GM12878 (cell line): ENCODE results near the gene IQCH. TPM values are rescaled to one million over a fixed set of nuclear protein-coding genes. Genes with fewer than 3 reads are reported as not detected.

Experiments
- ATAC-seq: fragments of 200-7000 bp; cut with Tn5 transposase; 3 replicates; pipeline ENCODE4 v1.9.1; 2020; ENCODE audit warnings: mild to moderate bottlenecking, moderate library complexity
- BruUV-seq: library from RNA; stranded (reverse); fragments of 400-500 nt; replicated peaks from 2 replicates; lab custom pipeline; 2021; lab: Mats Ljungman, UMichigan
- CTCF ChIA-PET: fragments of 300-600 bp; sonication (Branson Sonifier 250); formaldehyde crosslinking; extraction: SDS; loops from one replicate; lab custom pipeline; 2021; ENCODE audit warnings: inconsistent platforms; lab: Yijun Ruan, JAX
- POLR2A ChIA-PET: fragments of 350-600 bp; formaldehyde crosslinking; extraction: SDS; loops from one replicate; lab custom pipeline; 2021; ENCODE audit warnings: inconsistent platforms; lab: Charles Lee
- RAD21 ChIA-PET: fragments of 300-600 bp; sonication (Branson Sonifier 250); formaldehyde crosslinking; loops from one replicate; lab custom pipeline; 2023; ENCODE audit warnings: antibody characterized with exemption; ENCODE audit not compliant: unreplicated experiment; lab: Charles Lee
- SMC1A ChIA-PET: fragments of 300-600 bp; sonication (Branson Sonifier 250); formaldehyde crosslinking; loops from one replicate; lab custom pipeline; 2023; ENCODE audit not compliant: unreplicated experiment, uncharacterized antibody; lab: Charles Lee
- DNase-seq: peaks from one replicate; pipeline ENCODE4 v3.0.0-alpha.2; 2011; ENCODE audit warnings: low read depth, low spot score
- FAIRE-seq: peaks from 3 replicates; lab custom pipeline; 2011; peaks lifted over from hg19 to GRCh38; lab: Jason Lieb, UNC
- H2AFZ ChIP-seq: 2 replicates; pipeline ENCODE4 v1.6.0; 2011; ENCODE audit warnings: low read depth, low read length, control low read depth; ENCODE audit not compliant: control insufficient read depth
- H3K27ac ChIP-seq: 2 replicates; pipeline ENCODE4 v1.5.1; 2011; ENCODE audit warnings: control low read depth; ENCODE audit not compliant: control insufficient read depth, insufficient read depth
- H3K27me3 ChIP-seq, 2 experiments: replicated peaks in 1 of 2; 2 replicates each; pipeline versions ENCODE4 v1.6.0 to v1.6.1; 2011; ENCODE audit warnings: low read length in 1 of 2; ENCODE audit not compliant: control insufficient read depth in 2 of 2, insufficient read depth in 2 of 2
- H3K36me3 ChIP-seq, 2 experiments: 2 replicates each; pipeline ENCODE4 v1.5.1; 2011; ENCODE audit warnings: low read length in 1 of 2; ENCODE audit not compliant: control insufficient read depth in 2 of 2, insufficient read depth in 2 of 2
- H3K4me1 ChIP-seq: 2 replicates; pipeline ENCODE4 v1.6.1; 2011; ENCODE audit warnings: mild to moderate bottlenecking, low read length, moderate library complexity, mixed read lengths; ENCODE audit not compliant: control insufficient read depth, insufficient read depth
- H3K4me2 ChIP-seq: 2 replicates; pipeline ENCODE4 v1.6.0; 2011; ENCODE audit warnings: control low read depth; ENCODE audit not compliant: control insufficient read depth, insufficient read depth
- H3K4me3 ChIP-seq: fragments of 200-600 bp; sonication (generic); 2 replicates; pipeline ENCODE4 v1.5.1; 2016
- H3K79me2 ChIP-seq: 2 replicates; pipeline ENCODE4 v1.6.0; 2011; ENCODE audit warnings: low read length; ENCODE audit not compliant: control insufficient read depth, insufficient read depth
- H3K9ac ChIP-seq: 2 replicates; pipeline ENCODE4 v1.8.0; 2011; ENCODE audit warnings: low read length, control low read depth, mixed read lengths; ENCODE audit not compliant: control insufficient read depth, insufficient read depth
- H3K9me3 ChIP-seq: replicated peaks from 3 replicates; pipeline ENCODE4 v1.5.1; 2011; ENCODE audit warnings: mild to moderate bottlenecking, low read length; ENCODE audit not compliant: control insufficient read depth, insufficient read depth
- H4K20me1 ChIP-seq: 2 replicates; pipeline ENCODE4 v1.6.0; 2011; ENCODE audit not compliant: control insufficient read depth, insufficient read depth
- ETV6 ChIP-seq, 2 experiments: fragments of 450-650 bp in 1 of 2; IDR thresholded peaks in 1 of 2; conservative IDR thresholded peaks in 1 of 2; 2 replicates each; pipeline ENCODE4 v1.6.1; 2014; ENCODE audit warnings: antibody characterized with exemption in 1 of 2, borderline replicate concordance in 1 of 2, low read depth in 1 of 2, mild to moderate bottlenecking in 1 of 2, moderate library complexity in 1 of 2
- RBBP5 ChIP-seq: fragments of 200-600 bp; sonication (generic); conservative IDR thresholded peaks from 2 replicates; pipeline ENCODE4 v1.6.1; 2016
- SUZ12 ChIP-seq: fragments of 200-600 bp; sonication (generic); IDR thresholded peaks from one replicate; pipeline ENCODE4 v1.6.1; 2018; ENCODE audit warnings: antibody characterized with exemption, mild to moderate bottlenecking; ENCODE audit not compliant: unreplicated experiment
- WGBS: methylation state at CpG from one replicate; pipeline ENCODE4 v1.1.6; 2016; ENCODE audit warnings: low lambda C conversion rate; ENCODE audit not compliant: insufficient replicate concordance, insufficient coverage; ENCODE audit errors: missing lambda C conversion rate; 5-methylcytosine and 5-hydroxymethylcytosine counted together
- in situ Hi-C: fragments of 300-500 bp; cut with MboI; formaldehyde crosslinking; loops from 9 replicates; pipeline ENCODE4 v1.14.3; 2018; ENCODE audit warnings: mixed read lengths
- intact Hi-C: fragments of 100-400 bp; cut with micrococcal nuclease; formaldehyde crosslinking; loops from one replicate; pipeline ENCODE4 v1.14.2; 2022; ENCODE audit not compliant: unreplicated experiment
- polyA plus RNA-seq, 11 experiments: library from polyadenylated mRNA; depleted of rRNA in 4 of 11; unstranded in 6 of 11; stranded (reverse) in 5 of 11; fragments of >200 nt; fragmentation: Nextera tagmentation in 4 of 11; fragmentation: Illumina TruSeq in 1 of 11; extraction: Ambion mirVana in 4 of 11; extraction: Trizol in 1 of 11; gene quantifications; 1 replicate in 1 of 11; 2 replicates in 10 of 11; pipeline versions ENCODE4 v1.2.1 to v1.2.3, GENCODE V29; 2011 to 2016; ENCODE audit warnings: inconsistent platforms in 2 of 11, missing spikeins in 2 of 11, low read depth in 1 of 11
- total RNA-seq, 4 experiments: library from RNA; depleted of rRNA in 3 of 4; stranded (reverse); fragments of >200 nt in 3 of 4; fragmentation: Illumina TruSeq in 1 of 4; extraction: Trizol in 1 of 4; gene quantifications; 2 replicates each; pipeline versions ENCODE4 v1.2.1 to v1.2.3, GENCODE V29; 2013 to 2021
- TF ChIP-seq, protein P1 (sequence below): fragments of 450-650 bp; IDR thresholded peaks from 2 replicates; pipeline ENCODE4 v1.6.1; 2017; ENCODE audit warnings: low read depth, mild to moderate bottlenecking, moderate library complexity

IQCH gene
- total and polyA plus RNA-seq, 10 of the 15 experiments (the other 5 are each of a cell fraction or from before 2014, with no cell fraction given): 0.29 to 1.3 (median 0.99) TPM

DNA sequence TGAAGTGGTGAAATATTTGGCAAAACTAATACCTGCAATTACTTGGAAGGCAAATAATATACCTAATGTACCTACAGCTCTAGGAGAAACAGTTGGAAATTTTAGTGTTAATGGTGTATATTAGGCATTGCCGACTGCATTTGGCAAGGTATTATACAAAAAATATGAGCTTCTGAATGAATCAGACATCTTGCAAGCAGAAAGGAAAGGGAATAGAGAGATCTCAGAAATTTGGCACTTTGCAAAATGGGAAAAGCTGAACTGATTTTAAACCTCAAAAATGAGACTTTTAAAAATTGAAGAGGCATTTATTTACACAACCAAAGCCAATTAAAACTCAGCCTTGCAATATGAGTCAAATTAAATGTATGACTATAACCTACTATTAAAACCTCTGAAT, 226.2 kb downstream of the IQCH start (continued):
- no peak for TF ChIP-seq RBBP5
- TF ChIP-seq, all 136 proteins: peak for 0

DNA sequence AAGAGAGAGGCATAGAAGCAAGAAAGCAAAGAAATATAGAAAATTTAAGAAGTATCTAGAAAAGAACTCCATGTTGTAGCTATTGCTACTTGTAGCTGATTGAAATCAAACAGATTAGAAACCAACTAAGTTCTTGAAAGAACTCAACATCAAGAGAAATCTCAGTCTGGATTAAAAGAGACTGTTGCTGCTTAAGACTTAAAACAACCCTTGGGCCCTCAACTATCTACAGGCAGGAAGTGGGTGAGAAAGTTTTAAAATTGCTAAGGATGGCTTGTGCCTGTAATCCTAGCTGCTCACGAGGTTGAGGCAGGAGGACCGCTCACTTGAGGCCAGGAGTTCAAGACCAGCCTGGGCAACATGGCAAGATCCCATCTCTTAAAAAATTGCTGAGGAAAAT, 227.1 kb downstream of the IQCH start:
- TF ChIP-seq ETV6 (conservative IDR thresholded peaks at IDR 0.05 in 1 of 2, IDR thresholded peaks at IDR 0.05 in 1 of 2; ENCODE audit: borderline replicate concordance in 1 of 2, low read depth in 1 of 2): no peak
- no peak for TF ChIP-seq SUZ12
- TF ChIP-seq, protein P1, sequence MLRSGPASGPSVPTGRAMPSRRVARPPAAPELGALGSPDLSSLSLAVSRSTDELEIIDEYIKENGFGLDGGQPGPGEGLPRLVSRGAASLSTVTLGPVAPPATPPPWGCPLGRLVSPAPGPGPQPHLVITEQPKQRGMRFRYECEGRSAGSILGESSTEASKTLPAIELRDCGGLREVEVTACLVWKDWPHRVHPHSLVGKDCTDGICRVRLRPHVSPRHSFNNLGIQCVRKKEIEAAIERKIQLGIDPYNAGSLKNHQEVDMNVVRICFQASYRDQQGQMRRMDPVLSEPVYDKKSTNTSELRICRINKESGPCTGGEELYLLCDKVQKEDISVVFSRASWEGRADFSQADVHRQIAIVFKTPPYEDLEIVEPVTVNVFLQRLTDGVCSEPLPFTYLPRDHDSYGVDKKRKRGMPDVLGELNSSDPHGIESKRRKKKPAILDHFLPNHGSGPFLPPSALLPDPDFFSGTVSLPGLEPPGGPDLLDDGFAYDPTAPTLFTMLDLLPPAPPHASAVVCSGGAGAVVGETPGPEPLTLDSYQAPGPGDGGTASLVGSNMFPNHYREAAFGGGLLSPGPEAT: no peak
- FAIRE-seq (no peak), DNase-seq (no peak), ATAC-seq (no peak)
- Histone ChIP-seq H3K9me3 (no peaks in the 10 kb centered on the region), H3K36me3 (no peaks in the 10 kb centered on the region), H3K4me2 (no peak overlapping the region), H3K9ac (no peak overlapping the region), H3K79me2 (no peaks in the 10 kb centered on the region), H2AFZ (no peak overlapping the region), H3K27ac (no peak overlapping the region), H3K27me3 (no peaks in the 10 kb centered on the region), H4K20me1 (no peaks in the 10 kb centered on the region), H3K4me1 (no peaks in the 10 kb centered on the region), H3K4me3 (no peak overlapping the region)
- intact Hi-C loops: no loop called here
- POLR2A ChIA-PET: no interaction called here
- in situ Hi-C loops: no loop called here
- CTCF ChIA-PET: interaction anchor here (1.1 kb wide), 1 partner anchor 25 kb away, joined by 3 read pairs; no protein-coding TSS in a partner anchor
- no TSS peak for BruUV-seq
- SMC1A ChIA-PET: no interaction called here
- WGBS: 44% methylated on average over 2 of the region's 2 CpGs
- RAD21 ChIA-PET: no interaction called here
